ENCODE data around the gene ROPN1. TPM values are rescaled to one million over a fixed set of nuclear protein-coding genes. Genes with fewer than 3 reads are reported as not detected.

ROPN1 gene
- total RNA-seq, 3 donors from 2014 or later (not counting 1 experiment from before 2014, with no cell fraction given) = not detected

DNA sequence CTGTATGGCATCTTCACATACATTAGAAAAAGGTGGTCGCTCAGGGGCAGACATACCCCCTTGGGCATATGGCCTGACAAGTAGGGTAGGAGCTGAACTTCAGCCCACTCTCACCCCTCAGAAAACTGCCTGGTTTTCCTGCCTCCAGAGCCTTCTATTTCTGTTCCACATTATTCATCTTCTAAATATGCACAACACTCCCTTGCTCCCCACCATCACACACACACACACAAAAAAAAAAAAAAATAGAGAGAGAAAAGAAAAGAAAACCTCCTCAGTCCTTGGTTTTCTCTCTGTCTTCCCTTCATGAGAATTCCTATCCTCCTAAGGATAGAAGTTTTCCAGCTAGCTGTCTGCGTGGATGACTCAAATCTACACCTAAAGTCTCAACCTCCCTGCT lies 5.6 kb upstream of the ROPN1 start:
- H3K27ac Mint-ChIP-seq = no peak overlapping the region

GRCh38 chr3:123993818-123994217 lies 1.9 kb upstream of the ROPN1 start:
- H3K27me3 Mint-ChIP-seq (ENCODE audit: low read depth in 2 of 2) = peaks cover 25 to 31% of the 10 kb centered on the region in 2 donors
- WGBS (ENCODE audit: insufficient coverage) = 100% methylated on average over 1 of the region's 1 CpG
- H3K27ac Mint-ChIP-seq = no peak overlapping the region
- Histone ChIP-seq H3K4me1 (ENCODE audit: control insufficient read depth, insufficient read depth, low read length) (no peaks in the 10 kb centered on the region), H3K27ac (ENCODE audit: low read length) (no peak overlapping the region), H3K9me3 (ENCODE audit: control insufficient read depth, insufficient read depth, low read length) (no peaks in the 10 kb centered on the region), H3K27me3 (ENCODE audit: control insufficient read depth, insufficient read depth, low read length) (peaks cover 7% of the 10 kb centered on the region), H3K4me3 (ENCODE audit: low read length) (no peak overlapping the region), H3K36me3 (ENCODE audit: control insufficient read depth, insufficient read depth, low read length) (no peaks in the 10 kb centered on the region)
- H3K9me3 Mint-ChIP-seq = no peaks in the 10 kb centered on the region
- H3K36me3 Mint-ChIP-seq = no peaks in the 10 kb centered on the region
- H3K4me1 Mint-ChIP-seq = no peaks in the 10 kb centered on the region
- no peak for ATAC-seq
- no peak for DNase-seq
- H3K4me3 Mint-ChIP-seq = no peak overlapping the region
- intact Hi-C loops (cut with micrococcal nuclease) = no loop called here
- TF ChIP-seq CTCF (IDR thresholded peaks at IDR 0.05) = no peak

More for the DNA sequence above, 5.6 kb upstream of the ROPN1 start:
- Histone ChIP-seq H3K27ac (ENCODE audit: low read length) (no peak overlapping the region), H3K36me3 (ENCODE audit: control insufficient read depth, insufficient read depth, low read length) (no peaks in the 10 kb centered on the region), H3K4me3 (ENCODE audit: low read length) (no peak overlapping the region), H3K27me3 (ENCODE audit: control insufficient read depth, insufficient read depth, low read length) (no peaks in the 10 kb centered on the region), H3K4me1 (ENCODE audit: control insufficient read depth, insufficient read depth, low read length) (no peaks in the 10 kb centered on the region), H3K9me3 (ENCODE audit: control insufficient read depth, insufficient read depth, low read length) (no peaks in the 10 kb centered on the region)
- intact Hi-C loops (cut with micrococcal nuclease) = no loop called here
- Mint-ChIP-seq H3K36me3 (no peaks in the 10 kb centered on the region), H3K27me3 (ENCODE audit: low read depth in 2 of 2) (peaks cover 17 to 43% of the 10 kb centered on the region in 2 donors), H3K4me3 (no peak overlapping the region), H3K4me1 (no peaks in the 10 kb centered on the region), H3K9me3 (no peaks in the 10 kb centered on the region)
- 77% methylated on average over 2 of the region's 2 CpGs for WGBS (ENCODE audit: insufficient coverage)
- ATAC-seq (no peak), DNase-seq (no peak)
- TF ChIP-seq CTCF (IDR thresholded peaks at IDR 0.05) = no peak

- TF ChIP-seq CTCF (IDR thresholded peaks at IDR 0.05) = no peak
- DNase-seq (no peak), ATAC-seq (no peak)
- Histone ChIP-seq H3K27me3 (ENCODE audit: control insufficient read depth, insufficient read depth, low read length) (peaks cover 7% of the 10 kb centered on the region), H3K27ac (ENCODE audit: low read length) (no peak overlapping the region), H3K4me3 (ENCODE audit: low read length) (no peak overlapping the region), H3K36me3 (ENCODE audit: control insufficient read depth, insufficient read depth, low read length) (no peaks in the 10 kb centered on the region), H3K4me1 (ENCODE audit: control insufficient read depth, insufficient read depth, low read length) (no peaks in the 10 kb centered on the region), H3K9me3 (ENCODE audit: control insufficient read depth, insufficient read depth, low read length) (no peaks in the 10 kb centered on the region)
- WGBS (ENCODE audit: insufficient coverage) = 73% methylated on average over 3 of the region's 3 CpGs
- intact Hi-C loops (cut with micrococcal nuclease) = no loop called here
- H3K27ac Mint-ChIP-seq = no peak overlapping the region
- H3K4me3 Mint-ChIP-seq = no peak overlapping the region
- no peaks in the 10 kb centered on the region for H3K4me1 Mint-ChIP-seq
- no peaks in the 10 kb centered on the region for H3K36me3 Mint-ChIP-seq
- H3K9me3 Mint-ChIP-seq = no peaks in the 10 kb centered on the region
- peaks cover 39 to 73% of the 10 kb centered on the region in 2 donors for H3K27me3 Mint-ChIP-seq (ENCODE audit: low read depth in 2 of 2)
Measured at GRCh38 chr3:123986427-123986826, 5.5 kb downstream of the ROPN1 start.

GRCh38 chr3:123984957-123985356 lies 7.0 kb downstream of the ROPN1 start:
- Mint-ChIP-seq H3K27ac (no peak overlapping the region), H3K4me1 (peaks cover 0 to 4% of the 10 kb centered on the region in 2 donors), H3K27me3 (ENCODE audit: low read depth in 2 of 2) (peaks cover 34 to 75% of the 10 kb centered on the region in 2 donors), H3K4me3 (no peak overlapping the region), H3K9me3 (no peaks in the 10 kb centered on the region), H3K36me3 (no peaks in the 10 kb centered on the region)
- Histone ChIP-seq H3K36me3 (ENCODE audit: control insufficient read depth, insufficient read depth, low read length) (no peaks in the 10 kb centered on the region), H3K9me3 (ENCODE audit: control insufficient read depth, insufficient read depth, low read length) (no peaks in the 10 kb centered on the region), H3K27me3 (ENCODE audit: control insufficient read depth, insufficient read depth, low read length) (peaks cover 8% of the 10 kb centered on the region), H3K4me3 (ENCODE audit: low read length) (no peak overlapping the region), H3K27ac (ENCODE audit: low read length) (no peak overlapping the region), H3K4me1 (ENCODE audit: control insufficient read depth, insufficient read depth, low read length) (no peaks in the 10 kb centered on the region)
- DNase-seq (no peak), ATAC-seq (no peak)
- 100% methylated on average over 2 of the region's 3 CpGs for WGBS (ENCODE audit: insufficient coverage)
- intact Hi-C loops (cut with micrococcal nuclease) = no loop called here
- no peak for TF ChIP-seq CTCF (IDR thresholded peaks at IDR 0.05)
